ENCODE measurements around the gene RAC2.

The RAC2 gene

GRCh38 chr22:37276776-37277175 is 32.7 kb upstream of the RAC2 start:
- H3K4me3 ChIP-seq (ENCODE audit: low read length): no peak overlapping the region
- no peak for DNase-seq (ENCODE audit: low read depth)
- TF ChIP-seq CTCF (IDR thresholded peaks at IDR 0.05; ENCODE audit: insufficient read depth, low read depth, low read length, missing control alignments): no peak

- no peak for TF ChIP-seq CTCF (IDR thresholded peaks at IDR 0.05; ENCODE audit: insufficient read depth, low read depth, low read length, missing control alignments)
- DNase-seq (ENCODE audit: low read depth): no peak
- no peak overlapping the region for H3K4me3 ChIP-seq (ENCODE audit: low read length)
These were observed 31.6 kb upstream of the RAC2 start for GRCh38 chr22:37275622-37276021.

- TF ChIP-seq CTCF (IDR thresholded peaks at IDR 0.05; ENCODE audit: insufficient read depth, low read depth, low read length, missing control alignments): no peak
- no peak for DNase-seq (ENCODE audit: low read depth)
- H3K4me3 ChIP-seq (ENCODE audit: low read length): no peak overlapping the region
These were observed 31.1 kb upstream of the RAC2 start for GRCh38 chr22:37275134-37275533.

GRCh38 chr22:37274380-37274862 is 30.4 kb upstream of the RAC2 start:
- no peak for TF ChIP-seq CTCF (IDR thresholded peaks at IDR 0.05; ENCODE audit: insufficient read depth, low read depth, low read length, missing control alignments)
- H3K4me3 ChIP-seq (ENCODE audit: low read length): no peak overlapping the region
- no peak for DNase-seq (ENCODE audit: low read depth)

GRCh38 chr22:37273846-37274225 is 29.8 kb upstream of the RAC2 start:
- DNase-seq (ENCODE audit: low read depth): no peak
- no peak for TF ChIP-seq CTCF (IDR thresholded peaks at IDR 0.05; ENCODE audit: insufficient read depth, low read depth, low read length, missing control alignments)
- H3K4me3 ChIP-seq (ENCODE audit: low read length): no peak overlapping the region

- H3K4me3 ChIP-seq (ENCODE audit: low read length): no peak overlapping the region
- no peak for TF ChIP-seq CTCF (IDR thresholded peaks at IDR 0.05; ENCODE audit: insufficient read depth, low read depth, low read length, missing control alignments)
- no peak for DNase-seq (ENCODE audit: low read depth)
These were observed 29.2 kb upstream of the RAC2 start for GRCh38 chr22:37273126-37273845.

All from epithelial cell of esophagus (primary cell).